Retinal pigment epithelial cell (primary cell): ENCODE results near the gene DEFB131B.

Experiments
- DNase-seq: peaks from one replicate; pipeline ENCODE4 v3.0.0-alpha.2; 2010; ENCODE audit warnings: low read depth
- H3K4me3 ChIP-seq: 2 replicates; pipeline ENCODE4 v1.5.1; 2011; ENCODE audit warnings: mild to moderate bottlenecking, low read length, control low read depth, moderate library complexity
- CTCF ChIP-seq: conservative IDR thresholded peaks from 2 replicates; pipeline ENCODE4 v1.5.1; 2011; ENCODE audit warnings: low read depth, low read length, control low read depth, inconsistent platforms

Gene DEFB131B

GRCh38 chr11:71917646-71918140, 39.4 kb downstream of the DEFB131B start:
- no peak overlapping the region for H3K4me3 ChIP-seq
- TF ChIP-seq CTCF: no peak
- no peak for DNase-seq

DNA sequence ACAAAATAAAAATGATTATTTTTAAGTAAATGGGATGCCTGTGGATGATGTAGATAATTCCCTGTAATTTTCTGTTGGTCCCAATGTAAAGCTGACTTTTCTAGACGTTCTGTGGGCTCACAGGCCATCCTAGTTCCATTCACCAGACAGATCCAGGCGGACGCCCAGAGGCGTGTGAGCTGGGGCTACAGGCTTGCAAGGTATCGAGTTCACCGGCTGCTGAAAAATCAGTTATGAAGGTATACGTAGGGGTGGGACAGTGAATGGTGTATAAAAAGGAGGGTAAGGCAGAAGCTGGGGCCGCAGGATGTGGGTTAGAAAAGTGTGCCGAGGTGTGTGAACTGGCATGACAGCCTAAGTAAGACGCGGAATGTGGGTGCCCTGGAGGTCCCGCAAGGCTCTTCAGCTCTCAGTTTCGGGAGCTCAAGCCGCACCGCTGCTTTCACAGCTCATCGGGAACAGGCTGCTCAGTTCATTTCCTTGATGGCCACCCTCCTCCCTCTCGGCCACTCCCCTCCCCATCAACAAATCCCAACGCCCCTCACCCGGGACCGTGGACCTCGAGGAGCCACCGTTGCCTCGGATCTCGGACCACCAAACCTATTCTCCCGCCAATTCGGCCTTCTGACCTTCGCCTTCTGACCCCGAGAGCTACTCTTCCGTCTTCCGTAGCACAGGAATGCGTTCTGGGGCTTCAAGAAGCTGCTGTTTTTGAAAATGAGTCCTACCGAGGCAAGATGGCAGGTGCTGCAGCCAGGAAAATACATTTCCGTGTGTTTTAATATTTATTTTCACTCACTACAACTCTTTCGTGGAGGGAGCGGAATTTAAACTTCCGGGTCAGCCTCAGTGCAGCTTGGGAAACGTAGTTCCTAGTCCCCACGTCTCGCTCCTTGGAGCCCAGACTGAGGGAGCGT, 49.8 kb downstream of the DEFB131B start, which contains the start of gene XNDC1N:
TSS of gene XNDC1N (minus strand) at position 775 of the 917 bp plus-strand sequence. CDS start 5,241 bp downstream, outside the sequence.
- no peak for TF ChIP-seq CTCF
- H3K4me3 ChIP-seq: peak within 1 kb of the TSS; percentile 86
- DNase-seq: peak; percentile 68

DNA sequence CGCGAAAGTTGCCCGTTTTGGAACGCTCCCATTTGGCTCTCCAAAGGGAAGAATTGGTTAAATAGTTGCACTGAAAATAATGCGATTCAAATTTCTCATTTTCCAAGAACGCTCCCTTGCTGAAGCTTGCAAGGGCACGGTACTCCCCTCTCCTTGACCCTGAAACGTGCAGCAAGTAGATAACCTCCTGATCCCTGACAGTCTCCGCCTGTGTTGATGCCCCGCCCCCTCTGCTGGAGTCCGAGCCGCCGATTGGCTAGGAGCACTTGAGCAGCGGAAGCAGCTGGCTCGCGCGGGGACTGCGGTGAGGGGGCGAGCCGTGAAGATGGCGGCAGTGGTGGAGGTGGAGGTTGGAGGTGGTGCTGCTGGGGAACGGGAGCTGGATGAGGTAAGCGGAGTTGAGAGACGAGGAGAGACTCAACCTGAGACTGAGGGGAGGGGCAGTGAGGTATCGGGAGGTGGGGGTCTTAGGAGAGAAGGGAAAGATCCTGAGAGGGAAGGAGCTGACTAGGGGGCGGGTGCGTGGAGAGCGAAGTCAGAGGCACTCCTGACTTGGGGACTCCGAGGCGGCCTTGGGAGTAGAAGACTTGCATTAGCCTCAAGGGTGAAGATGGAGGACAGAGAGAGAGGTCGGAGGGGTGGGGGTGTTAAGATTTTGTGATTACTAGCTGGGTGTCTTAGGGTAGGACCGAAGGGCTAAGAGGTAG, 50.6 kb downstream of the DEFB131B start, which contains the start of gene RNF121:
TSS of gene RNF121 (plus strand) at position 310 of the 707 bp plus-strand sequence. CDS start at position 326, 16 bp downstream.
- H3K4me3 ChIP-seq: peak within 1 kb of the TSS; percentile 86
- peak; percentile 81 for DNase-seq
- TF ChIP-seq CTCF: no peak

GRCh38 chr11:71929491-71929890, 51.2 kb downstream of the DEFB131B start:
- DNase-seq: no peak
- peak overlapping the region; percentile 86 for H3K4me3 ChIP-seq
- no peak for TF ChIP-seq CTCF

DNA sequence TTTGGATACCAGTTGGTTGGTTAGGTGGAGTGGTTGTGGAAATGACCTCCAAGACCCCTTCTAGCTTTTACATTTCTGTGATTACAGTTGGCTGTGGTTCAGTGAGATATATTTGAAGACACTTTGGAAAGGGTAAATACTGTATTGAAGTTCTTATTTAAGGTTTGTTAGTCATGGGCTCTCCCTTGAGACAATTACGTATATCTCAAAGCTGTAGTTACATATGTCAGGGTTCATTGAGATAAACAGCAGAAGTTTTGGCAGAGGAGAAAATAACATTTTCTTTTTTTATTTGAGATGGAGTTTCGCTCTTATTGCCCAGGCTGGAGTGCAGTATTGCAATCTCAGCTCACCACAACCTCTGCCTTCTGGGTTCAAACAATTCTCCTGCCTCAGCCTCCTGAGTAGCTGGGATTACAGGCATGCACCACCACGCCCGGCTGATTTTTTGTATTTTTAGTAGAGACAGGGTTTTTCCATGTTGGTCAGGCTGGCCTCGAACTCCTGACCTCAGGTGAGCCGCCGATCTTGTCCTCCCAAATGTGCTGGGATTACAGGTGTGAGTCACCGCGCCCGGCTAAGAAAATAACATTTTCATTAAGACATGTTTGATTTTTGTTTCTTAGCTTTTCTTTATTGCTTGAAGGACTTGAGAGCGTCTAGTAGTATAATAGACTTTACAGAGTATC, 52.4 kb downstream of the DEFB131B start:
- no peak overlapping the region for H3K4me3 ChIP-seq
- no peak for TF ChIP-seq CTCF
- no peak for DNase-seq

DNA sequence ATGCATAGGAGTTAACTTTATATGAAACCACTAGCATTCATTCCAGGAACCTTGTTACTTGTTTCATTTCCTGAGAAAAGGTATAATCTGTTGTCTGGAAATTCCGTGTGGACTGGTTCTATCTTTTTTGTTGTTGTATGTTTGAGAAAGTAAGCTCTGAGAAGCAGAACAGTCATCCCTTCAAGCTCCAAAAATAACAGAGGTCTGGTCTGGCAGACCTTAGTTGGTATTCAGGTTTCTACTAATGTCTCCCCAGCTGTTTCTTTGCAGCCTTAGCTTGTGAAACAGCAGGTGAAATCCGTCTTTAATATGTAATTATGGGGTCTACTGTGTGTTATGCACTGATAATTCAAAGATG, 53.0 kb downstream of the DEFB131B start:
- H3K4me3 ChIP-seq: no peak overlapping the region
- no peak for DNase-seq
- no peak for TF ChIP-seq CTCF
